Measurements from ENCODE around the gene CHERP.
"Not testable (repeated sequence)": the region's sequence is repeated elsewhere in the genome, so short reads cannot be mapped to it uniquely, and the experiment has no call there.

CHERP gene

DNA sequence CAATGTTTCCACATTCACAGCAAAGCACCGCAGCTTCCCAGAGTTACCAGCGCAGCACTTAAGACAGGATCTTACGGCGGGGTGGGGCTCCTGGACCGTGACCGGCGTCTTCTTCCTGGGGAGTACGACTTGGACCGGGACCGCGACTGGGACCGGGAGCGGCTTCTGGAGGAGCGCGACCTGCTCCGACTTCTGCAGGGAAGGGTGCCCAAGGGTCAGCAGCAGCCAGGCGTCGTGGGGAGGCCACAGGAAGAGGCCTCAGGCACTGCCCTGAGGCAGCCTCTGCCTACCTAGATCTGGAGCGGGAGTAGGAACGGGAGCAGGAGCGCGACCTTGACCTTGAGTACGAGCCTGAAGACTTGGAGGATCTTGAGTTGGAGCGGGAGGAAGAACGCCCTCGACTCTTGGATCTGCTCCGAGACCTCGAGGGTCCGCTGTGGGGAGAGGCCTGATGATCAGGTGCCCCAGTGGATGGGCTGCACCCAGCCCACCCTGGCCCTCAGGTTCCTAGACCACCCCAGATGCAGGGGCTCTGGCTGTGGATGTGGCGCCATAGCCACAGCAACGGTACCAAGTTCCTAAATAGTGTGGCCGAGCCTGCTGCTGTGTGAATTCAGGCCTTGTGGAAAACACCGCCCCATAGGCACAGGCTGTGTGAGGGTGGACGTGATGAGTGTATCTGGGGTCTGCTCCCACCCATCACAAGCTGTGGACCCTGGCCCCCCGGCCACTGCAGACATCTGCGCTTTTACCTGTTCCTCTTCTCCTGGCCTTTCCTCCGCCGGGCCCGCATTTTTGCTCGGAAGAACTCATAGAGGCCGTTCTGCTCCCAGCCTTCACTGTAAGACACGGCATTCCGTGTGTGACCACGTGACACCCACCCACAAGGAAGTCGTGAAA is 21.9 kb downstream of the CHERP start:
- no peak overlapping the region for H3K27ac Mint-ChIP-seq
- H3K4me1 Mint-ChIP-seq: peaks cover 13% of the 10 kb centered on the region
- peaks cover 84% of the 10 kb centered on the region for H3K36me3 Mint-ChIP-seq
- DNase-seq (ENCODE audit: low spot score in 2 of 2): no peak
- no peak for ATAC-seq
- H3K4me3 Mint-ChIP-seq: no peak overlapping the region
- no peaks in the 10 kb centered on the region for H3K9me3 Mint-ChIP-seq

DNA sequence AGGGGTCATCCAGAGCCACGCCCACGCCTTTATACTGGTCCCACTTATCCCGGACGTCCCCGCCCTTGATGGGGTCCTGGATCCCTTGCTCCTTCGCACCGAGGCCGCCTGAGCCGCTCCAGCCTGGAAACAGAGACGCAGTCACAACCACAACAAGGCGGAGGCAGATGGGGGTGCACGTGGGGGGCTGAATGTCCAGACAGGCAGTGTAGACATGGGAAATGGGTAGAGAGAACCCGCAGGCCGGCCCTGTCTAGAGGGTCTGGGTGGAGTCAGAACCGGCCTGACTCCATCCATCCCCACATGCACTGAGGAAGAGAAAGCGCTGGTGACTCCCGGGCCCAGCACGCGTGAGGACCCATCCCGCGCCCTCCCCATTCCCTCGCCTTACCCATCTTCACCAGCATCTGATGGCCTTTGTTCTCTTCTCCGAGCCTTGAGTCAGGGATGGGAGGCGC is 23.0 kb downstream of the CHERP start:
- H3K4me1 Mint-ChIP-seq: peaks cover 13% of the 10 kb centered on the region
- H3K4me3 Mint-ChIP-seq: no peak overlapping the region
- H3K36me3 Mint-ChIP-seq: peaks cover 74% of the 10 kb centered on the region
- no peak overlapping the region for H3K27ac Mint-ChIP-seq
- DNase-seq (ENCODE audit: low spot score in 2 of 2): no peak
- no peak for ATAC-seq
- no peaks in the 10 kb centered on the region for H3K9me3 Mint-ChIP-seq

DNA sequence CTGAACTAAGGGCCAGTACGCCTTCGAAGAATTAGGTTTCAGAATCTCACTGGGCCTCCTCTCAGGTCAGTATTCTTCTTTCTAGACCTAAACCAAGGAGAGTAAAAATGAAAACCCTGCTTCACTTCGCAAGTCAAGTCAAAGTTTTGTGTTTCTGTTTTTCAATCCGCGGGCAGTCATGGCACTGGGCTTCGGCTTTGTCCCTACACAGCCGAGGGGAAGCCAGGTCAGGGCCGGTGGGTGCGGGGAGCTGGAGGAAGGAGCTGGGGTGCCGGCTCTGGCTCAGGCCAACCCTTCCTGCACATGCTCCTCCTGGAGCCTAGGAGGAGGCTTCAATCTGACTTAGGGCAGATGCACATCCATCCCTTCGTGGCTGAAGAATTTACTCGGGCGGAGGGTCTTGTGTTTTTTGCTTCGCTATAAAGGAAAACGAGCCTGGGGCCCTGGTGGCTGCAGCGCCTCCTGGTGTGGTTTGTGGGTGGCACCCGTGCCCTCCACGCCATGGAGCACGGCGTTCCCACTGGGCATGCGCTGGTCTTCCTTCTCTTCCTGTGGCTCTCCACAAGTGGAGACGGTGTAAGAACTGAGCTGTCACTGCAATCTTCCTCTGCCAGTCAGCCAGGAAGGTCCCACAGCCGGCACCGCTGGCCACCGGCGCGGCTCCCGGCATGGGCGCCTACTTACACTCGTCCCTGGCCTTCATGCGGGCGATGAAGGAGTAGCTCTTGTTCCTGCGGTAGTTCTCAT is 23.6 kb downstream of the CHERP start:
- H3K4me1 Mint-ChIP-seq: peaks cover 13% of the 10 kb centered on the region

DNA sequence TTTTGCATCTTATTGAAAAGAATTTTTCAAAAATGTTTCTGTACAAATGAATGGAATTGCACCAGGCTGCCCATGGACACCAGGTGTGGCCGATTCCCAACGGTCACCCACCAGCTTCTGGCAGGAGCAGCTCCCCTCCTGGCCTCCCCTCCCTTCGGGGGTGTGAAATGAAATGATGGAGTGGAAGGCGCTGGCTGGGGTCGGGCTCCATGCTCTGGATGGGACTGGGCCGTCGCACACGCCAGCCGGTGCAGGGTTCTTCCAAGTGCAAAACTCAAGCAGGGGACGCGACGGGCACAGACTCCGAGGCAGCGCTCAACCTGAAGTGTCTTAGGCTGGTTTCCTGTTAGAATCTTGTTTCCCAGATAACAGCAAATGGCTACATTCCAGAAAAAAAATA is 24.2 kb downstream of the CHERP start:
- no peak overlapping the region for H3K4me3 Mint-ChIP-seq
- H3K36me3 Mint-ChIP-seq: peaks cover 62% of the 10 kb centered on the region
- peaks cover 13% of the 10 kb centered on the region for H3K4me1 Mint-ChIP-seq
- ATAC-seq (no peak), DNase-seq (ENCODE audit: low spot score in 2 of 2) (no peak)
- no peaks in the 10 kb centered on the region for H3K9me3 Mint-ChIP-seq
- H3K27ac Mint-ChIP-seq: no peak overlapping the region

More for the DNA sequence above, 23.6 kb downstream of the CHERP start:
- Mint-ChIP-seq H3K9me3 (no peaks in the 10 kb centered on the region), H3K27ac (no peak overlapping the region), H3K36me3 (peaks cover 68% of the 10 kb centered on the region), H3K4me3 (no peak overlapping the region)
- ATAC-seq: no peak
- no peak for DNase-seq (ENCODE audit: low spot score in 2 of 2)

DNA sequence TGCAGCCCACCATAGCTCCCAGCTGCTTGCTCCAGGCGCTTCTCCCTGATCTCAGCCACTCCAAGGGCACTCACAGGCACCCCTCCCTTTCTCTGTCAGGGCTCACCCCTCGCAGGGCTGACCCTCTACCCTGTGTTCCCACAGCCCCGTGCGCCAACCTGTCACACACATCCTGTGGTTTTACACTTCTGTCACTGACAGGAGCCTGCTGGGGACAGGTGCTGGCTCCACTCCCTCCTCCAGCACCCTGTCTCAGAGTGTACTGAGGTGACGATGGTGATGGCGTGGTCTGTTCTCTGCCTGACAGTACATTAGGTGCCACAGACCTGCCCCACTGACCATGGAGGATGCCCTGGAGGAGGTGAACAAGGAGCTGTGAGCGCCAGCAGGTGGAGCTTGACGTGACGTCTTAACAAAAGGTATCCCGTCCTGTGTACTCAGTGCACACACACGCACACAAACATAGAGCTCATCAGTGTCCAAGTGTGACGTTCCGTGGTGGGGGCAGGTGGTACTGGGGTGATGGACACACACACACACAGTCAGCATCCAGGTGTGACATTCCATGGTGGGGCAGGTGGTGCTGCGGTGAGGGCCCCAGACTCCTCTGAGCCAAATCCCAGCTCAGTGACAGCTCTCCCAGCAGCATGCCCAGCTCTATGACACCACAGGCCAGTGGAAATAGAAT is 25.2 kb downstream of the CHERP start:
- Mint-ChIP-seq H3K9me3 (no peaks in the 10 kb centered on the region), H3K36me3 (peaks cover 53% of the 10 kb centered on the region), H3K4me1 (peaks cover 13% of the 10 kb centered on the region), H3K4me3 (no peak overlapping the region), H3K27ac (peak overlapping the region; percentile 50)
- DNase-seq (ENCODE audit: low spot score in 2 of 2) (no peak), ATAC-seq (peak; percentile 31)

- Mint-ChIP-seq H3K4me1 (peaks cover 13% of the 10 kb centered on the region), H3K36me3 (peaks cover 51% of the 10 kb centered on the region), H3K27ac (no peak overlapping the region), H3K9me3 (no peaks in the 10 kb centered on the region), H3K4me3 (no peak overlapping the region)
- ATAC-seq (no peak), DNase-seq (ENCODE audit: low spot score in 2 of 2) (no peak)
Measured at GRCh38 chr19:16516381-16516780, 25.9 kb downstream of the CHERP start.

DNA sequence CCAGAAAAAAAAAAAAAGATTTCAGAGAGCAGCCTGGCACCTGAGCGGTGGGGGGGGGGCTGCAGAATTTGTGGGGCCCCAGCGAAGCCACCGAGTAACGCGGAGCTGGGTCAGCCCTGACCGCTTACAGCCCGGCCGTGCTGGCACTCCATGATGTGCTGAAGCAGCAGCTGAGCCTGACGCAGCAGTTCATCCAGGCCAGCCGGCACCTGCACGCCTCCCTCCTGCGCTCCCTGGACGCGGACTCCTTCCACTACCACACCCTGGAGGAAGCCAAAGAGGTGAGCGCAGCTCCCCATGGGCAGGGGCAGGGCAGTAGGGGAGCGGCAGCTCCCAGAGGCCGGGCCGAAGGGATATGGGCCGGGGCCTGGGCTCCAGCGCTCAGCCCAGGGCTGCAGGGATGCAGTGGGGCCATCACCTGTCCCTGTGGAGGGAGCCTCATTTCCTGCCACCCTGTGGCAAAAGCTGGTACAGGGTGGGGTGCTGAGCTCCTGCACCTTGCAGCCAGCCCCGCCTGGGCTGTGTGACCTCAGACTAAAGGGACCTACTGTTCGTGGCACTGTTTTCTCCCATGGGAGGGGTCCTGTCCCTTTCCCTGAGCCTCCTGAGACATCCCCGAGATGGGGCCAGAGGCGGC is 27.7 kb downstream of the CHERP start:
- Mint-ChIP-seq H3K27ac (no peak overlapping the region), H3K36me3 (peaks cover 34% of the 10 kb centered on the region)
- ATAC-seq: no peak

DNA sequence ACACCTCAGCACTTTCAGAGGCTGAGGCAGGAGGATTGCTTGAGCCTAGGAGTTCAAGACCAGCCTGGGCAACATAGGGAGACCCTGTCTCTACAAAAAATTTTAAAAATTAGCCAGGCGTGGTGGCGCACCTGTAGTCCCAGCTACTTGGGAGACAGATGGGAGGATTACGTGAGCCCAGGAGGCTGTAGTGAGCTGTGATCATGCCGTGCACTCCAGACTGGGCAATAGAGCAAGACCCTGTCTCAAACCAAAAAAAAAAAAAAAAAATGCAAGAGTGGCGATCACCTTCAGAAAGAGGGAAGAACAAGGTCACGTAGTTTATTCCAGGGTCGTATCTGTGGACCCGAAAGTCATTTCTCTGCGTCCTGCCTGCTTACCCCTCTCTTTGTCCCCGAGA is 29.6 kb downstream of the CHERP start:
- not testable (repeated sequence) for DNase-seq (ENCODE audit: low spot score in 2 of 2); H3K4me3 Mint-ChIP-seq; ATAC-seq; H3K9me3 Mint-ChIP-seq
- peaks cover 20% of the 10 kb centered on the region for H3K36me3 Mint-ChIP-seq
- H3K4me1 Mint-ChIP-seq: peaks cover 10% of the 10 kb centered on the region
- peak overlapping the region; percentile 33 for H3K27ac Mint-ChIP-seq

More for the DNA sequence above, 27.7 kb downstream of the CHERP start:
- Mint-ChIP-seq H3K4me1 (peaks cover 13% of the 10 kb centered on the region), H3K9me3 (no peaks in the 10 kb centered on the region), H3K4me3 (no peak overlapping the region)
- no peak for DNase-seq (ENCODE audit: low spot score in 2 of 2)

DNA sequence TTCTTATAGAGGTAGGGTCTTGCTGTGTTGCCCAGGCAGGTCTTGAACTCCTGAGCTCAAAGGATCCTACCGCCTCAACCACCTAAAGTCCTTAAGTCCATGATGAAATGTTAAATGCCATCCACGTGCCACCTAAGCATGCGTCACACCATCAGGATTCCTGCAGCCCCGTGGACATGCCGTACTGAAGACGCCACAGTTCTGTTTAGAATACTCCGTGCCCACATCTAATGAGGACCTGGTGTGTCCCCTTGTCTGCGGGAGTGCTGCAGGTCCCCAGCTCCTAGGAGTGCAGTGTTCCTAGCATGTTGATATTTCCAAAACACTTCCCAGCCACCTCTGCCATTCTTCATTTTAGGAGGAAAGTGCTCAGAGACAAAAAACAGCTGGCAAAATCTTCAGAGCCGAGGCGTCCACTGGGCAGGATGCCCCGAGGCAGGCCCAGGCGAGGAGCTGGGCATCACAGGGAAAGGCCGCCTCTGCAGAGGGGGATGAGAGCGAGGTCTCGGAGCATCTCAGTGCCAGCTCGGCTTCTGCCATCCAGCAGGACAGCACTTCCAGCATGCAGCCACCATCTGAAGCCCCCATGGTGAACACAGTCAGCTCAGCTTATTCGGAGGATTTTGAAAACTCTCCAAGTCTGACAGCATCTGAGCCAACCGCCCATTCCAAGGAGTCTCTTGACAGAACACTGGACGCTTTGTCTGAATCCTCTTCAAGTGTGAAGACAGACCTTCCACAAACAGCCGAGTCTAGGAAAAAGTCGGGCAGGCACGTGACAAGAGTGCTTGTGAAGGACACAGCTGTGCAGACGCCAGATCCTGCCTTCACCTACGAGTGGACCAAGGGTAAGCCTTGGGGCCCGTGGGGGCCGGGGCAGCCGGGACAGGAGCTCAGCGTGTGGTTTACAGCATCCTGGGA is 32.8 kb downstream of the CHERP start:
- Mint-ChIP-seq H3K27ac (no peak overlapping the region), H3K4me1 (no peaks in the 10 kb centered on the region), H3K4me3 (no peak overlapping the region), H3K9me3 (no peaks in the 10 kb centered on the region), H3K36me3 (peaks cover 22% of the 10 kb centered on the region)
- ATAC-seq (no peak), DNase-seq (ENCODE audit: low spot score in 2 of 2) (no peak)

DNA sequence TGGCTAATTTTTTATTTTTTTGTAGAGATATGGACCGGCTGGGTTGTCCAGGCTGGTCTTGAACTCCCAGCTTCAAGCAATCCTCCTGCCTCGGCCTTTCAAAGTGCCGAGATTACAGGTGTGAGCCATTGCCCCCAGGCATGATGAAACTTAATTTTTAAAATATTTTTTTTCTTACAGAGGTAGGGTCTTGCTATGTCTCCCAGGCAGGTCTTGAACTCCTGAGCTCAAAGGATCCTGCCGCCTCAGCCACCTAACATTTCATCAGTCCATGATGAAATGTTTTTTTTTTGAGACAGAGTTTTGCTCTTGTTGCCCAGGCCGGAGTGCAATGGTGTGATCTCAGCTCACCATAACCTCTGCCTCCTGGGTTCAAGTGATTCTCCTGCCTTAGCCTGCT is 33.7 kb downstream of the CHERP start:
- Mint-ChIP-seq H3K4me1 (no peaks in the 10 kb centered on the region), H3K36me3 (peaks cover 22% of the 10 kb centered on the region), H3K27ac (no peak overlapping the region), H3K9me3 (no peaks in the 10 kb centered on the region), H3K4me3 (no peak overlapping the region)
- no peak for DNase-seq (ENCODE audit: low spot score in 2 of 2)
- ATAC-seq: no peak

DNA sequence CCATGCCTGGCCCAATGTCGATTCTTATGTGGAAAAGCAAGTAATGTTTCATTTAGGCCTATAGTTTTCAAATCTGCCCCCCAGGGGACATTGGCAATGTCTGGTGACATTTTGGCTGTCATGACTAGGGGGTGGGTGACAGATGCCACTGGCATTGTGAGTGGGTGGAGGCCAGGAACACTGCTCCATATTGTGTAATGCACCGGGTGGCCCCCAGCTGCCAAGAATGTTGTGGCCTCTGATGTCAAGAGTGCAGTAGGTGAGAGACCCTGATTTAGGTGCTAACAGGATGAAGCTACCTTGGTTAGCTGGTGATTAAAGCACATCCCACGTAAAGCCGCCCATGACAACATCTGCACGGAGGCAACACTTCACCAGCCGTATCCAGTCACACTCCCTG is 35.3 kb downstream of the CHERP start:
- no peak overlapping the region for H3K4me3 Mint-ChIP-seq
- H3K27ac Mint-ChIP-seq: no peak overlapping the region
- no peak for DNase-seq (ENCODE audit: low spot score in 2 of 2)
- H3K4me1 Mint-ChIP-seq: no peaks in the 10 kb centered on the region
- H3K9me3 Mint-ChIP-seq: no peaks in the 10 kb centered on the region
- H3K36me3 Mint-ChIP-seq: peaks cover 28% of the 10 kb centered on the region
- ATAC-seq: no peak

GRCh38 chr19:16506161-16506560 is 36.1 kb downstream of the CHERP start:
- H3K9me3 Mint-ChIP-seq; H3K27ac Mint-ChIP-seq; H3K4me1 Mint-ChIP-seq; H3K4me3 Mint-ChIP-seq; ATAC-seq; DNase-seq (ENCODE audit: low spot score in 2 of 2): not testable (repeated sequence)
- peaks cover 30% of the 10 kb centered on the region for H3K36me3 Mint-ChIP-seq

DNA sequence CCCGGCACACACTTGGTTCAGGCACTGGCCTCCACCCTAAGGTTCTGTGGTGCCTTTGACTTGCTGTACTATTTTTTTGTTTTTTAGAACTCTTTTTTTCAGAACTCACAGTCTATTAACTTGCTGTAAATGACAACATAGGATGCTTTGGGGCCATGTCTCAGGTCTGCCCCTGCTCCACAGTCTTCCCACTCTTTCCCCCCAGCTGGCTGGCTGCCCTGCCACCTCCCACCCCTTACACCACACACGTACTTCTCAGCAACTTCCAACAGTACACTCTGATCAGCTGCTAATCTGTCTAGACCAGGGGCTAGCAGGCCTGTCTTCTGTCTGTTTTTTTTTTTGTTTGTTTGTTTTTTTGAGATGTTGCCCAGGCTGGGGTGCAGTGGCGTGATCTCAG is 38.0 kb downstream of the CHERP start:
- peaks cover 26% of the 10 kb centered on the region for H3K36me3 Mint-ChIP-seq
- H3K4me1 Mint-ChIP-seq: no peaks in the 10 kb centered on the region
- no peak overlapping the region for H3K27ac Mint-ChIP-seq
- no peak for DNase-seq (ENCODE audit: low spot score in 2 of 2)
- H3K9me3 Mint-ChIP-seq: no peaks in the 10 kb centered on the region
- ATAC-seq: no peak
- no peak overlapping the region for H3K4me3 Mint-ChIP-seq

DNA sequence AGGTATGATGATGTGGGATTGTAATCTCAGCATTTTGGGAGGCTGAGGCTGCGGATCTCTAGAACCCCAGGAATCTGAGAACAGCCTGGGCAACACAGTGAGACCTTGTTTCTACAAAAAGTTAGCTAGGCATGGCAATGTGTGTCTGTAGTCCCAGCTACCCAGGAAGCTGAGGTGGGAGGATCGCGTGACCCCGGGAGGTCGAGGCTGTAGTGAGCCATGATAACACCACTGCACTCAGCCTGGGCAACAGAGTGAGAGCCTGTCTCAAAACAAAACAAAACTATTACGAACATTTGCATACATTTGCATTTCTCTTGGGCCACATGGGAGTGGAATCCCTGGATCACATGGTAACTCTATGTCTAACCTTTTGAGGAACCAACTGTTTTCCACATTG is 44.4 kb downstream of the CHERP start:
- ATAC-seq: no peak
- H3K27ac Mint-ChIP-seq: no peak overlapping the region

More for the DNA sequence above, 44.4 kb downstream of the CHERP start:
- peaks cover 20% of the 10 kb centered on the region for H3K36me3 Mint-ChIP-seq
- no peak for DNase-seq (ENCODE audit: low spot score in 2 of 2)
- H3K4me3 Mint-ChIP-seq: peak overlapping the region; percentile 96
- H3K4me1 Mint-ChIP-seq: peaks cover 9% of the 10 kb centered on the region
- no peaks in the 10 kb centered on the region for H3K9me3 Mint-ChIP-seq
